ENCODE measurements around the gene EPS15.

GRCh38 chr1:51443555-51443954 lies 75.5 kb downstream of the EPS15 start:
- TF ChIP-seq EZH2 (IDR thresholded peaks at IDR 0.05; ENCODE audit: insufficient read depth, poor library complexity, severe bottlenecking) (no peak), EZH2phosphoT487 (IDR thresholded peaks at IDR 0.05; ENCODE audit: insufficient read depth, low read depth) (no peak)

Measured in GM23248 (cell line).